ENCODE results near the gene KCTD5.

DNA sequence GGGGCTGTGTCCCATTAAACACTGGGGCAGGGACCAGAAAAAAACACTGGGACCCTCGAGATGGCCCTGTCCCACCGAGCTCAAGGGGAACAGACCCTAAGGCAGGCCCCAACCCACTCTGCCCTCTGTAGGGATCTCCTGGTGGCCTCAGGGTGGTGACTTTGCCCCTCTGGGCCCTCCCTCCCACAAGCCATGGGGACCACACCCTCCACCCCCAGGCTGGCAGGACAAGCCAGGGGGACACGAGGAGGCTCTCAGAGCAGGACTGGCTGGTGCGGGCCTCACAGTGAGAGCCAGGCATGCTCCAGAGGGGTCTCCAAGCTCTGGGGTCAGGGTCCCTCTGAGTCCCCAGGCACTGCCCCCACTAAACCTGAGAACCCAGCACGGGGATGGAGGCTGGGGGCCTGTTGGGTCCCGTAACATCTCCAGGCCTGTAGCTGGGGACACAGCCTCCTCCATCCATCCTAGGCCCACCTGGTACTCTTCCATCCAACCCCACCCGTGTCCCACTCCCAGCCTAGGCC is 55.6 kb downstream of the KCTD5 start:
- TF ChIP-seq POLR2A (IDR thresholded peaks at IDR 0.05; ENCODE audit: low read length) (no peak), GATA1 (IDR thresholded peaks at IDR 0.05; ENCODE audit: low read depth, low read length) (no peak)
